Hepatocyte (in vitro differentiated cells): Measurements from ENCODE around the gene GYS1.
"Not testable (repeated sequence)": the region's sequence is repeated elsewhere in the genome, so short reads cannot be mapped to it uniquely, and the experiment has no call there.

Experiments used
- CTCF ChIP-seq: fragments of 200-600 bp; sonication (generic); IDR thresholded peaks from 2 replicates; pipeline ENCODE4 v1.5.1; 2016; ENCODE audit warnings: antibody characterized with exemption, mild to moderate bottlenecking; ENCODE audit not compliant: poor library complexity
- EZH2phosphoT487 ChIP-seq: fragments of 200-600 bp; sonication (generic); IDR thresholded peaks from one replicate; pipeline ENCODE4 v1.6.1; 2018; ENCODE audit warnings: antibody characterized with exemption, mild to moderate bottlenecking, low read depth, moderate library complexity; ENCODE audit not compliant: unreplicated experiment, severe bottlenecking

GRCh38 chr19:49018388-49019241 is 25.5 kb upstream of the GYS1 start:
- not testable (repeated sequence) for TF ChIP-seq CTCF, EZH2phosphoT487
